Measurements from ENCODE around the gene MEGF11. TPM values are rescaled to one million over a fixed set of nuclear protein-coding genes. Genes with fewer than 3 reads are reported as not detected.
"Not testable (repeated sequence)": the region's sequence is repeated elsewhere in the genome, so short reads cannot be mapped to it uniquely, and the experiment has no call there.

The MEGF11 gene
- polyA plus RNA-seq, 5 donors = 3.3 to 15.1 (median 7.6) TPM

GRCh38 chr15:65900488-65900887, 353.1 kb downstream of the MEGF11 start:
- DNase-seq = no peak

GRCh38 chr15:65896236-65896635, 357.3 kb downstream of the MEGF11 start:
- DNase-seq = no peak

GRCh38 chr15:65893060-65893459, 360.5 kb downstream of the MEGF11 start:
- no peak for DNase-seq

GRCh38 chr15:65888981-65889380, 364.6 kb downstream of the MEGF11 start:
- DNase-seq = no peak

- no peak for DNase-seq
These were observed 366.0 kb downstream of the MEGF11 start for GRCh38 chr15:65887565-65887964.

GRCh38 chr15:65885668-65886218, 367.8 kb downstream of the MEGF11 start:
- no peak for DNase-seq

GRCh38 chr15:65884511-65884910, 369.0 kb downstream of the MEGF11 start:
- no peak for DNase-seq

- no peak for DNase-seq
These were observed 370.0 kb downstream of the MEGF11 start for GRCh38 chr15:65883571-65883970.

GRCh38 chr15:65881766-65882434, 371.6 kb downstream of the MEGF11 start:
- DNase-seq = no peak

- no peak for DNase-seq
These were observed 375.8 kb downstream of the MEGF11 start for GRCh38 chr15:65877749-65878148.

GRCh38 chr15:65875458-65875857, 378.1 kb downstream of the MEGF11 start:
- no peak for DNase-seq

- no peak for DNase-seq
These were observed 380.3 kb downstream of the MEGF11 start for GRCh38 chr15:65873256-65873655.

- not testable (repeated sequence) for DNase-seq
These were observed 381.0 kb downstream of the MEGF11 start for GRCh38 chr15:65872596-65872995.

- not testable (repeated sequence) for DNase-seq
These were observed 381.7 kb downstream of the MEGF11 start for GRCh38 chr15:65871886-65872285.

- peak; percentile 12 to 24 for DNase-seq
These were observed 382.5 kb downstream of the MEGF11 start for GRCh38 chr15:65870889-65871533.

- peak; percentile 39 to 43 for DNase-seq
These were observed 383.3 kb downstream of the MEGF11 start for GRCh38 chr15:65869954-65870871.

GRCh38 chr15:65869126-65869953, 384.2 kb downstream of the MEGF11 start, which contains the start of gene RAB11A:
TSS of gene RAB11A (plus strand) at chr15:65869491. CDS start at chr15:65869586, 95 bp downstream.
- peak; percentile 97 for DNase-seq

- no peak for DNase-seq
These were observed 384.9 kb downstream of the MEGF11 start for GRCh38 chr15:65868546-65869125.

- not testable (repeated sequence) for DNase-seq
These were observed 385.6 kb downstream of the MEGF11 start for GRCh38 chr15:65867933-65868332.

- no peak for DNase-seq
These were observed 386.3 kb downstream of the MEGF11 start for GRCh38 chr15:65867244-65867643.

GRCh38 chr15:65863106-65863505, 390.4 kb downstream of the MEGF11 start:
- DNase-seq = no peak

Data from right lung (tissue), 5 donors.